Lower leg skin (tissue), 3 donors: Measurements from ENCODE around the gene NABP2.

ENCODE experiments used
- POLR2A ChIP-seq, 2 donors: fragments of 450-650 bp; IDR thresholded peaks; one replicate each; pipeline ENCODE4 v1.6.1; 2016 to 2017; ENCODE audit warnings: antibody characterized with exemption in 2 of 2, mild to moderate bottlenecking in 1 of 2, moderate library complexity in 1 of 2
- TF ChIP-seq, protein P1 (sequence below), 3 donors: fragments of 450-650 bp; IDR thresholded peaks; one replicate each; pipeline ENCODE4 v1.5.1; 2016; ENCODE audit warnings: antibody characterized with exemption in 3 of 3, mild to moderate bottlenecking in 3 of 3, moderate library complexity in 2 of 3

DNA sequence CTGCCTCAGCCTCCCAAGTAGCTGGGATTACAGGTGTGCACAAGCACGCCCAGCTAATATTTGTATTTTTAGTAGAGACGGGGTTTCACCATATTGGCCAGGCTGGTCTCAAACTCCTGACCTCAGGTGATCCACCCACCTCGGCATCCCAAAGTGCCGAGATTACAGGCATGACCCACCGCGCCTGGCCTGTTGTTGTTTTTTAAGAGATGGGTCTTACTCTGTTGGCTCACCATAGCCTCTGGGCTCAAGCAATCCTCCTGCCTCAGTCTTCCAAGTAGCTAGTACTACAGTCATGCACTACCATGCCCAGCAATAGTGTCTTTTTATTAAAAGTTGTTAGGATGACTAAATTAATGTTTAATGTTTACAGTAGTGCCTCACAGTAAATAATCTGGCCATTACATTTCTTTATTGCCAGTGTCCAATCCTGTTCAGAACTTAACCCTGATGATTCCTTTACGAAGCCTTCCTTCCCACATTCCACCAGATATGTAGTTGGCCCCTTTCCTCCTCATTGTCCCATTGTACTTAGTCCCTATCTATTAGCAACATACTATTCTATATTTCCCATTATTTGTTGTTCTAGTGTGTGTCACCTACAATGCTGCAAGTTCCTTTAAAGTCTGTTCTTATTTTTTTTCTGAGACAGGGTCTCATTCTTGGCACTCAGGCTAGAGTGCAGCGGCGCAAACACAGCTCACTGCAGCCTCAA lies 26.1 kb upstream of the NABP2 start:
- TF ChIP-seq, protein P1, sequence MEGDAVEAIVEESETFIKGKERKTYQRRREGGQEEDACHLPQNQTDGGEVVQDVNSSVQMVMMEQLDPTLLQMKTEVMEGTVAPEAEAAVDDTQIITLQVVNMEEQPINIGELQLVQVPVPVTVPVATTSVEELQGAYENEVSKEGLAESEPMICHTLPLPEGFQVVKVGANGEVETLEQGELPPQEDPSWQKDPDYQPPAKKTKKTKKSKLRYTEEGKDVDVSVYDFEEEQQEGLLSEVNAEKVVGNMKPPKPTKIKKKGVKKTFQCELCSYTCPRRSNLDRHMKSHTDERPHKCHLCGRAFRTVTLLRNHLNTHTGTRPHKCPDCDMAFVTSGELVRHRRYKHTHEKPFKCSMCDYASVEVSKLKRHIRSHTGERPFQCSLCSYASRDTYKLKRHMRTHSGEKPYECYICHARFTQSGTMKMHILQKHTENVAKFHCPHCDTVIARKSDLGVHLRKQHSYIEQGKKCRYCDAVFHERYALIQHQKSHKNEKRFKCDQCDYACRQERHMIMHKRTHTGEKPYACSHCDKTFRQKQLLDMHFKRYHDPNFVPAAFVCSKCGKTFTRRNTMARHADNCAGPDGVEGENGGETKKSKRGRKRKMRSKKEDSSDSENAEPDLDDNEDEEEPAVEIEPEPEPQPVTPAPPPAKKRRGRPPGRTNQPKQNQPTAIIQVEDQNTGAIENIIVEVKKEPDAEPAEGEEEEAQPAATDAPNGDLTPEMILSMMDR (IDR thresholded peaks at IDR 0.05) = no peak
- TF ChIP-seq POLR2A (IDR thresholded peaks at IDR 0.05) = no peak
